Fibroblast of gingiva (primary cell): Measurements from ENCODE around the gene JPH2.
A peak's percentile ranks its signal among the peaks of the same experiment; 100 is the strongest.

Source experiments
- DNase-seq: peaks from one replicate; pipeline ENCODE4 v3.0.0-alpha.2; 2011; ENCODE audit warnings: low read depth

JPH2 gene

DNA sequence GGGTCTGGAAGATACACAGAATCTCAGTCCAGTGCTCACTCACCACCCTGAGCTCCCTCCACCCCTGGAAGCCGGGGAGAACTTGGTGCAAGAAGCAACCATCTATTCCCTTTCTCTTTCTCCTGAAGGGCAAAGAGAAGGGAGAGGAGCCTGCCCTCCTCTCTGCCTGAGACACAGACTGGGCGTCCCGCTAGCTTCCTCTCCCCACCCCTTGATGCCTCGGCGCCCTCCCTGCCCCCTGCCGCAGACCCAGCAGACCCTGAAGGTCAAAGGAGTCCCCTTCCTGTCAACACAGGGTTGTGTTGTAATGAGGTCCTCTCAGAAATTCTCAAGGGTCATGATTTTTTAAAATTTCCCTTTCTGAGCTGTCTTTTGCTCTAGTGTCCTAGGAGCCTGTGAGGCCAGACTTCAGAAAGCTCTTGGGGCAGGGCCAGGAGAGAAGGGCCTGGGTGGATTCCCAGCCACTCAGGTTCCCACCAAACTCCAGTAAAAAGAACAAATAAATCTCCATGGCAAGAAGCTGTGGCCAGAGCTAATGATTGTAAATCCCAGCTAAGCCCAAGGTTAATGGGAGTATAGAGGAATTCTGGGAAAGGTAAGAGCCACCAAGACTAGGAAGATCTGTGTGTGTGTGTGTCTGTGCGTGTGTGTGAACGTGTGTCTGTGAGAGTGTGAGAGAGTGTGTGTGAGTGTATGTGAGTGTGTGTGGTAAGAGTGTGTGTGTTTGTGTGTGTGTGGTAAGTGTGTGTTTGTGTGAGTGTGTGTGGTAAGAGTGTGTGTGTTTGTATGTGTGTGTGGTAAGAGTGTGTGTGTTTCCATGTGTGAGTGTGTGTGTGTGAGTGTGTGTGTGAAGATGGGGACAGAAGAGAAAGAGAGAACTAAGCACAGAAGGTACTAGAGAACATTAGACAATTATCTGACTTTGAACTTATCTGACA, 1.1 kb upstream of the JPH2 start:
- DNase-seq: no peak

DNA sequence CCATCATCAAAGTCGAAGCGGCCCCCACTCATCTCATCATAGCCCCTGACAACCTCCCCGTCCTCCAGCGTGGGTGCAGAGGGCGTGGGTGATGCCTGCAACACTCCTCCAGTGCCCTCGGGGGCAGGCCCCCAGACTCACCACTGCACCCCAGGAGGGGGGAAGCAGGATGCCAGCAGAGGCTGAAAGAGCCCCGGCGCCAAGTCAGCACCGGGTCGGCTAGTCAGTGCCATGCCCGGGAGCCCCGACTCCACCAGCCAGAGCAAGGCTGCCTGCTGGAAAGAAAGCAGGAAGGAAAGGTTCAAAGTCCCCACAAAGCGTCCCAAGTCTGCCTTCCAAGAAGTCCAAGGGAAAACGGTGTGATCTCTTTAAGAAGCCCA, 324 bp downstream of the JPH2 start:
- no peak for DNase-seq

DNA sequence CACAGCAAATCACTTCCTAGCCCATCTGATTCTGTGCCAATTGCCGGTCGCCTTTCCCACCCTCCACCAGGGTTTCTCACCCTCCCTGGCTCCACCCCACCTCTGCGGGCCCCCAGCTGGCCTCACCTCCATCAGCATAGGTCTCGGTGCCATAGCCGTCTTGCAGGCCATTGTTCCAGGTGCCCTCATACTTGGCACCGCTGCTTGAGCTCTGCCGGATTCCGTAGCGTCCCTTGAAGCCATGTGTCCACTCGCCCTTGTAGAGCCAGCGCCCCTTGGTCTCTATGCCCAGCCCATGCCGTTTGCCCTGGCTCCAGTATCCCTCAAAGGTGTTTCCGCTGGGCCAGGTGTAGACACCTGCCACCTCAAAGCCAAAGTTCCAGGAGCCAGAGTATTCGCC, 787 bp downstream of the JPH2 start:
- DNase-seq: no peak

DNA sequence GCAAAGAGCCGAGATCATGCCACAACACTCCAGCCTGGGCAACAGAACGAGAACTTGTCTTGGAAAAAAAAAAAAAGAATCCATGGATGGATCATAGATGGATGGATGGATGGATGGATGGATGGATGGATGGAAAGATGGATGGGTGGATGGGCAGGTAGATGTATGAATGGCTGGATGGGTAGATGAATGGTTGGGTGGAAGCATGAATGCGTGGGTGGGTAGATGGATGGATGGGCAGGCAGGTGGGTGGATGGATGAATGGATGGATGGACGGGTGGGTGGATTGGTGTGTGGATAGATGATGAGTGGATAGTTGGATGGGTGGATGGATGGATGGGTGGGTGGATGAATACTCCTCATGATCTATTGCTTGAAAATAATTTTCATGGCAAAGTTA, 1.4 kb downstream of the JPH2 start:
- no peak for DNase-seq

DNA sequence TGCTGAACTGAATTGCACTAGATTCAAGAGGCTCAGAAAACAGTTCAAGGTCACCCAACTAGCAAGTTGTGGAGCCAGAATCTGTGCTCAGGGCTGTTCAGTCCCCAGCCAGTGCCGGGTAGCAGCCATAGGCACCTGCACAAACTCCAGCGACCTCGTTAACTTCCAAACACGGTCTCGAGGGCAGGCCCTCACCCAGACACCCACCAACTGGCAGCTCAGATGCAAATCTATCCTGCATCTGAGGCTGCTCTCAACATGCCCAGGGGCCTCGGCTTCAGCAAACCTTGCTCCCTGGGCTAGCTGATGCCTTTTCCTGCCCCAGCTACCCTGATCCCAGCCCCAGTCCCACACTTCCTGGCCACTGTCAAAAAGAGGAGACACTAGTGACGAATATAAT, 3.7 kb downstream of the JPH2 start:
- DNase-seq: no peak

DNA sequence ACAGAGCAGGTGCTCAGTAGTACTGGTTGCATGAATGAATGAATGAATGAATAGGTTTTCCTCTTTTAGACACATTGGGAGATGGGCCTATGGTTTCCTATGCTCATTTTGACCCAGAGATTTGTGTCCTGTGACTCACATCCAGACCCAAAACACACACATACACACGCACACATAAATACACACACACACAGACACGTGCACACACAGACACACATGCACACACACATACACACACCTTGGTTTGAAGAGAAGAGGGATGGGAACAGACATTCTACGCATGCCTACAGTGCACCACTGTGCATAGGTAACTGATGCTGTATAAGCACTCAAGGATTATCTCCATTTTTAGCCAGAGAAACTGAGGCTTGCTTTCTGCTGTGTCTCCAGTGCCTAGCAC, 4.1 kb downstream of the JPH2 start:
- no peak for DNase-seq

DNA sequence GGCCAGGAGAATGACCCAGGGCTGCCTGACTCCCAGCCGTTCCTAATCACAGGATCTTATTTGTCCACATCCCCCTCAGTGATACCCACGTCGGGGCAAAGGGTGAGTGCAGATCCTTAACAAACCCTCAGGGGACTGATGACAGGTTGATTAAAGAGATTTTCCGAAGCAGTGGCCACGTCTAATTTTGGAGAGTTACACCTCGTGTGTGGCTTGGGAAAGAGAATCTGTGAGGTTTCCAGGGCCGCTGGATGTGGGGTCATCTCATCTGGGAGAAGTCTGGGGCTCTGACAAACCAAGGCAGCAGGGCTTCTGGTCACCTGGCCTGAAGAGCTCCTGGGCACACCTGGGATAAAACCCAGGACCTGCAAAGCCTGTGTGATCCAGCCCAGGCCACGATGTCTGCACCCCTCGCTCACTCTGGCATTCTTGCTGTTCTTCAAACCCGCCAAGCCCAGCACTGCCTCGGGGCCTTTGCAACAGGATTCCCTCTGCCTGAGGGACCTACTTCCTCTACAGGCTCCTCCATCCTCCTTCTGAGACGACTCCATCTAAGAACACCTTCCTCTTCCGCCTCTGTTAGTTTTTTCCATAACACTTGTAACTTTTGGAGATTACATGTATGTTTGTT, 4.7 kb downstream of the JPH2 start:
- DNase-seq: no peak

DNA sequence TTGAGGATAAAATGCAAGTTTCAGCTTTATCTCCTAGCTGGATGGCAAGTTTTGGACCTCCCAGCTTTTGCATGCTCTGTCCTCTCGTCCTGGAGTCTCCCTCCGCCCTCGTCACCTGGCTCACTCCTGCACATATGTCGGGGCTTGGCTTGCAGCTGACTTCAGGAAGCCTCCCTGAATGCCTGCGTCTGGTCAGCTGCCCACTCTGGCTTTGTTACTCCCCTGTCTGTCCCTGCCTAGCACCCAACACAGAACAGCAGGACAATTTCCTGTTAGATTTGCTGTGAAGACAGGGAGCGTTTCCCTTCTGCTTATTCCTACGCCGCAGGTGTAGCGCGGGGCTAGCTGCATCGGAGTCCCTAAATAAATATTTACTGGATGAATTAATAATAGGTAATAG, 5.4 kb downstream of the JPH2 start:
- no peak for DNase-seq

DNA sequence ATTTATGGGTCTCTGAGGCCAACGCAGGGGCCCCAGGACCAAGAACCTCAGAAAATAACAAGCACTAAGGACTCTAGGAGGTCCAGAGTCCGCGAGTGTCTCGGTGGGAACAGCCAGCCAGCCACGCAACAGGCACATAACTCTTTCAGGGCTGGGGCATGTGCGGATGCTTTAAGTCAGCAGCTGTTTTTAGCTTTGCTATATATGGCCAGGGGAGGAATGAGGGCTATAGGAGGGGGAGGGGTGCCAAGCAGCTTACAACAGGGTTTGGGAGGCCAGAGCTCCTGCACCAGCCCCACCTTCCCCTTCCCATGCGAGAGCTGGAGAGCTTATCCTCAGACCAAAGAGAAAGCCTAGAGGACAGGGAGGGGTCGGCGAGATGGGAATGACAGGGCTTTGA, 6.2 kb downstream of the JPH2 start:
- DNase-seq: no peak

DNA sequence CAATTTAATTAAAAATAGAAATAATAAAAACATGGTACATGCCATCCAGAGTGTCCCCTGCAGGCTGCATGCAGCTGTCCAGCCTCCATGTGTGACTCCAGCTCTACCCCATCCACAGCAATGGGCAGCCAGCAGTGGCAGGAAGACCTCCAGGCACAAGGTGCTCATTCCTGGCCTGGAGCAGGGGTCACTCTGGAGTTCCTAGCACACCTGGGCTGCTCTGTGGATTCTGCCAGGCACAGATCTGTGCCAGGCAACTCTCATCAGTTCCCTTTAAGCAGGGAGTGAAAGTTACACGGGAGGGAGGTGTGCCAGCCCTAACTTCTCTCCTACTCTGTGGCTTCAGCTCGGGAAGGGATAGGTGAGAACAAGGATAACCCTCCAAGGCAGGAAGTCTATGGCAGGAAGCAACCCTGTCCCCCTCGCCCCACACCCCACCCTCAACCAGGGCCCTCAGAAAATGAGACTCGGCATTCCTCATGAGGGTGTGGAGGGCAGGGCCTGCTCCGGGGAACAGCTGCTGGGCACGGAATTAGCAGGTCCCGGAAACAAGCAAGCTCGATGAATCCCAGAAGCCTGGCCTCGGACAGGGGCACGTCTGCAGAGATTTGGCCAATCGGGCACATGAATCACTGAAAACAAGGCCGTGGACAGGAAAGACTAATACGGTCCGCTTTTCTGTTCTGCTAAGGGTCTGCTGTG, 10.0 kb downstream of the JPH2 start:
- no peak for DNase-seq

DNA sequence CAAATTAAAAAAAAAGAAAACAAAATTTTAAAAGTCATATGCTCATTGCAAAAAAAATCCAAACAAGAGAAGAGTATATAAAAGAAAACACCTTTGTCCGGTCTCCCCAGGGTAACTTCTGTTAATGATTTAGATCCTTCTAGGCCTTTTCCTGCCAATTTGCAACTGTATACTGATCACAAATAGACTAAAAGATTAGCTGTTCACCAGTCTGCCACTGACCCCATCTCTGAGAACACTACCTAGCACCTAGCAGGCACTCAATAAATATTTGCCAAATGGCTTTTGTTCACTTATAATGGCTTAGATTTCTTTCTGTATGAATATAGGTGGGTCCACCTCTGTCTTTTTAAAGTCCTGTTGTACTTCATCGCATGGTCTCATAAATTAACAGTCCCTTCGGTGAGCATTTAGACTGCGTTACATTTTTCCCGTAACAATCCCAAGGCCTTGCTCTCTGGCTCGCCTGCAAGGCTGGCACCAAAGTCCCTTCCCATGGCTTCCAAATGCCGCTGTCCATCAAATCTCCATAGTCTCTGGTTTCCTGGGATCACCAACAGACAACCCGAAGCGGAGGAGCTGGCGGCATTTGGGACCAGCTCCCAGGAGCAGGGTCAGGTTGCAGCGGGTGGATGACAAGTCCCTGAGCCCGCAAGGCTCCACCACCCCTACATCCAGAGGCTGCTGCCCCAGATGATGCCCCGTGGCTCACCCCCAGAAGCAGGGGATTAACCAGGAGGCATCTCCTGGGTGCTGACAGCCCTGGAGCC, 11.8 kb downstream of the JPH2 start:
- DNase-seq: no peak

DNA sequence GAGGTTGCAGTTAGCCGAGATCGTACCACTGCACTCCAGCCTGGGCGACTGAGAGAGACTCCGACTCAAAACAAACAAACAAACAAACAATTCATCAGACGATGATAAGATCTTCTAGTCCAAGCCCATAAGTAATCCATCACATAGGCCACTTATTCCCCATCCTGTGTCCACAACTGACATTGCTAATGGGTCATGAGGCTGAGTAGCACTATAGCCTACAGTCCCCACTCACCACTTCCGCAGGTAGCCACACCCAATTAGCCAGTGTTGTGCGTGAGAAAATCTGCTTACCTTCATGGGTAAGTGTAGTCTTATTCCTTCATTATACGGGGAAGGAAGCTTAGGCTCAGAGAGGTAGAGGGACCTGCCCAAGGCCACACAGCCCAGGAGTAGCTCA, 13.1 kb downstream of the JPH2 start:
- no peak for DNase-seq

DNA sequence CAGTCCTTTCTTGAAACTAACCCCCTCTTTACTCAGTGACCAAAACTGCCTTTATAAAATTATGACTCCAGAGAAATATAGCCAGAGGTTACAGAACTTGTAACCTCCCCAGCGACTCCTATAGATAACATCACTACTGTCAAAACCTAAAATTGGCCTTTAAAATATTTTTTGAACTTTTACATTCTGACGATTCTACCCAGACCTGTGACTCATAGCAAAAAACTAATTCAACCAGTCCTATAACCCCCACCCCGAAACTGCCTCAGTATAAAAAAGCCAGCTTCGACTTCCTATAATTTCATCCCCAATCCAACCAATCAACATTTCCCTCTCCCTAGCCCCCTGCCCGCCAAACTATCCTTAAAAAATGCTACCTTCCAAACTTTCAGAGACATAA, 13.9 kb downstream of the JPH2 start:
- DNase-seq: no peak

DNA sequence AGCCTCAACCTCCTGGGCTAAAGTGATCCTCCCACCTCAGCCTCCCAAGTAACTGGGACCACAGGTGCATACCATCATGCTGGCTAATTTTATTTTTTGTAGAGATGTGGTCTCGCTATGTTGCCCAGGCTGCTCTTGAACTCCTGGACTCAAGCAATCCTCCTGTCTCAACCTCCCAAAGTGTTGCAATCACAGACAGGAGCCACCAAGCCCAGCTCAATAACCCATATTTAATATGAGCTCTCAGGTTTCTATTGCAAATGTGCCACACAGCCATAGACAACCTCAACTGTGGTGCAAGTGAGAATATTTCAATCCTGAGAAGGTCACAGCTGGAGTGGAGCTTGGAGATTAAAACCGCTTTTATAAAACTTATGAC, 14.4 kb downstream of the JPH2 start:
- no peak for DNase-seq

DNA sequence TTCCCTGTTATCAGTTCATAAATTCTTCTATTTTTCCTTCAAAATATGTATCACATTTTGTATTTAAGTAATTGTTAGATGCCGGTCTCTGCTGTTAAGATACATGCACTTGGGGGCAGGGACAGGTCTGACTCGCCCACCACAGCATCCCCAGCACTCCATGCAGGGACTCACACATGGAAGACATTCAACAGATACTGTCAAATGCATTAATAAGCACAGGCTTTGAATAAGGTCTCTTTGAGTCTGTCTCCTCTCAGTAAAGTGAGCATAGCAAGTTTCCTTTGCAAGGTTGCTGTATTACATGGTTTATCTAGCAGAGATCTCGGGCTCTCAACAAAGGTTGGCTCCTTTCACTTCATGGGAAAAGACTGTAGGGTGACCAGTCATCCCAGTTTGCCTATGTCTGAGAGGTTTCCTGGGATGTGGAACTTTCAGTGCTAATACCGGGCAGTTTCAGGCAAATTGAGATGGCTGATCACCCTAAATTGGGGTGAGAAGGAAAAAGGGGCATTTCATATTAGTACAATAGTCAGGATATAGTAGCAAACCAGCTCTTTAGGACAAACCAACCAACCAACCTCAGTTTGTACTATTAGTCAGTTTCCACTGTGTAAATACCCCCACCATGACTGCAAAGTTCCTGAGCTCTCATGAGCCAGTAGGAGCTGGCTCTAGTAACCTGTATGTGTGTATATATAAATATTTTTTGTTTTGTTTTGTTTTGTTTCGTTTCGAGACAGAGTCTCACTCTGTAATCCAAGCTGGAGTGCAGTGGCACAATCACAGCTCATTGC, 15.0 kb downstream of the JPH2 start:
- DNase-seq: no peak

DNA sequence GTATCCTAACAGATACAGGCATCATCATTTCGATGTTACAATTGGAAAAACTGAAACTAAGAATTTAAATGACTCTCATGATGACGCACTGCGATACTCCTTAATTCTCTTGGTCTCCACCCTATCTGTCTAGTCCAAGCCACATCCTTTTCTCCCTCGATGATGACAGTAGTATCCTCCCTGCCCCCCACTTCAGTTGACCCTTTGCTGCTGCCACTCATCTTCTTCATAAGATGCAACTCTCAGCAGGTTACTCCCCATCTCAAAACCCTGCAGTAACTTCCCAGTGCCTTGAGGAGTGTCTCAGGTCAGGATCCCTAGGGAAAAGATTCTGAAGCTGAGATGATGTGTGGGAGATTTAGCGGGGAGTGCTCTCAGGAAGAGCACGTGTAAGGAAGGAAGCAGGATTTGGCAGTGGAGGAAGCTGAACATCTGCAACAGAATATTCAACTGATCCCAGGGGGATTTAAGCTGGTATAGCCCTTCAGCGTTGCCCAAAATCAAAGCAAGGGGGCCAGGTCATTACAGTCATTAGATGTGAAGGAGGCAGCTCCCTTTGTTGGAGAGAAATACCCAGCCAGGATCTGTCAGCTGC, 16.1 kb downstream of the JPH2 start:
- DNase-seq: peak; percentile 36

DNA sequence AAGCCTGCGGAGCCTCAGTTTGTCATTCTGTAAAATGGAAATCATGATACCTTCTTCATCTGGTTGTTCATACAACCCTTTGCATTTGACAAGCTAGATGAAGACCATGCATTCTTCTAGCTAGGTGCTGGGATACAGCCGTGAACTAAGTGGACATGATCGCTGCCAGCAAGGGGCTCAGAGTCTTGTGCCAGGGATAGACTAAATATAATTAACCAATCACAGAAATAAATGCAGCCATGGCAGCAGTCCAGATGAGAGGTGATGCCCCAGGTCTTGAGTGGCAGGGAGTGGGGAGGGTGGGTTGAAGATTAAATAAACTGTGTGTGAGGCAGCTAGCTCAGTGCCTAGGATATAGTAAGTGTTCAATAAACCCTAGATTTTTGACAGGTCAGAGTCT, 19.3 kb downstream of the JPH2 start:
- DNase-seq: no peak

DNA sequence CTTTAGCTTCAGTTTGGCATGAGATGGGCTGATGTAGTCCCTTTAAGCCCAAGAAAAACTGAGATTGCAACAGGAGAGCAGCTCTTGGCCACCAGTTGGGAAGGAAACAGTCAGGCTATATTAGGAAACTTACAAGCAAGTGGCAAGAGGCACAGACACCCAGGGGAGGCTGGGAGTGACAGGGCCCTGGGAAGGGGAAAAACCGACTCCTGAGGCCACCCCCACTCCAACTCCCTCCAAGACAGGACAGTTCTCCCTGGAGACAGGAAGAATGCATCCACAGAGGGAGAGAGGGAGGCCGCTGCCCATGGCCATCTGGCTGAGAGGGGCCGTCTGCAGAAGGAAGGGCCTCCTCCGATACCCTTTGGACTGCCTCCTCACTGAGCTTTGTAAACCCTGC, 20.5 kb downstream of the JPH2 start:
- DNase-seq: peak; percentile 70

DNA sequence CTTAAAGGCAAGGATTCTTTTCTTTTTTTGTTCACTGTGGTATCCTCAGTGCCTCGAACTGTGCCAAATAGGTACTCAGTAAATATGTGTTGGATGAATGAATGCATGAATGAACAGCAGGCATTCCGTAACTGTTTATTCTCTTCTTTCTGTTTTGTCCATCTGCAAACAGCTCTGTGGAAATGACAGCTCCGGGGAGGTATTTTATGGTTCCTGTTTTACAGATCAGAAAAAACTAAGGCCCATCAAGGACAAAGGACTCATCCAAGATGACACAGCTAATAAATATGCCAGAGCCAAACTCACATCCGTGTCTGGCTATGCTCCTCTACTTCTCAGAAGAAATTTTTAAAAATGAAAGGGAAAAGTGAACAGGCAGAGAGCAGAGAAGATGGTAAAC, 21.0 kb downstream of the JPH2 start:
- no peak for DNase-seq

DNA sequence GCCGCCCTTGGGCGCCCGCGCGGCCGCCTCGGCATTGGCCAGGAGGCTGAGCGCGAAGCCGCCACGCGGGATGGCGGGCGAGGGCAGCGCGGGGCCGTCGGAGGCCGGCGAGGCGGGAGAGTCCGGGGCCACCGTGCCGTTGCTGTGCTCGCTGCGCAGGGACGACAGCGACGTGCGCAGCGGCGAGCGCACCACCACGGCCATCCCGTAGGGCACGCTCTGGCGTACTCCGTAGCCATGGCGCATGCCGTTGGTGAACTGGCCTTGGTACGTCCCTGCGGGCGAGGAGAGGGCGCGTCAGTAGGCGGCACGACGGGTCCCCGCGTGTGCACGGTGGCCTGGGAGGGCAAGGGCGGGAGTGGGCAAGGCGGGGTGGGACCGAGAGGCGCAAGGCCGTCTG, 26.9 kb downstream of the JPH2 start:
- no peak for DNase-seq

DNA sequence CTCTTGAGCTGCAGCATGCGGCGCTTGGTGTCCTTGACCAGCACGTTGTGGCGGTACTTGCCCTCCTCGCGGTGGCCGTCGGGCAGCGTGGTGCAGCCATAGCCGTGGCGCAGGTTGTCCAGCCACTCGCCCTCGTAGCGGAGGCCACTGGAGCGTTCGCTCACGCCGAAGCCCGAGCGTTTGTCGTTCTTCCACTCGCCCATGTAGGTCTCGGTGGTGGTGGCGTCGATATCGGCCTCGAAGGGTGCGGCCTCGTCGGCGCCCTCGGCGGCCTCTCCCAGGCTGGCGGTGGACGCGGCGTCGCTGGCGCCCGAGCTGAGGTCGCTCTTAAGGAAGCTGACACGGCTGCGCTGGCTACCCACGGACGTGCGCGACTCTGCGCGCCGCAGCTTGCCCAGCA, 27.3 kb downstream of the JPH2 start:
- DNase-seq: no peak
